Spleen (tissue), 11 donors: ENCODE measurements around the gene EFCAB13. TPM values are rescaled to one million over a fixed set of nuclear protein-coding genes. Genes with fewer than 3 reads are reported as not detected.
"Not testable (repeated sequence)": the region's sequence is repeated elsewhere in the genome, so short reads cannot be mapped to it uniquely, and the experiment has no call there.

Experiments used
- DNase-seq: peaks from one replicate; pipeline ENCODE4 v3.0.0-alpha.2; 2020
- H3K27ac ChIP-seq, 8 donors: fragments of 200-600 bp; sonication (generic) in 7 of 8; 1 replicate in 4 of 8; 2 replicates in 4 of 8; pipeline versions ENCODE4 v1.5.0 to v1.8.0; 2016 to 2021; ENCODE audit warnings: inconsistent platforms in 4 of 8, mild to moderate bottlenecking in 4 of 8, moderate library complexity in 1 of 8
- H3K27me3 ChIP-seq, 7 donors: fragments of 200-600 bp; sonication (generic) in 6 of 7; replicated peaks in 1 of 7; 1 replicate in 4 of 7; 2 replicates in 3 of 7; pipeline versions ENCODE4 v1.5.0 to v1.8.0; 2016 to 2021; ENCODE audit warnings: inconsistent platforms in 3 of 7, mild to moderate bottlenecking in 1 of 7
- H3K36me3 ChIP-seq, 6 donors: fragments of 200-600 bp; sonication (generic) in 5 of 6; 1 replicate in 4 of 6; 2 replicates in 2 of 6; pipeline versions ENCODE4 v1.5.0 to v1.8.0; 2016 to 2021; ENCODE audit warnings: inconsistent platforms in 2 of 6
- H3K4me1 ChIP-seq, 6 donors: fragments of 200-600 bp; sonication (generic) in 5 of 6; 1 replicate in 3 of 6; 2 replicates in 3 of 6; pipeline versions ENCODE4 v1.5.0 to v1.8.0; 2016 to 2021; ENCODE audit warnings: inconsistent platforms in 3 of 6
- H3K4me3 ChIP-seq, 8 donors: fragments of 200-600 bp; sonication (generic) in 7 of 8; 1 replicate in 4 of 8; 2 replicates in 4 of 8; pipeline versions ENCODE4 v1.5.0 to v1.8.0; 2016 to 2021; ENCODE audit warnings: inconsistent platforms in 4 of 8, mild to moderate bottlenecking in 4 of 8, moderate library complexity in 2 of 8
- H3K9me3 ChIP-seq, 8 donors: fragments of 200-600 bp; sonication (generic) in 7 of 8; 1 replicate in 4 of 8; 2 replicates in 4 of 8; pipeline versions ENCODE4 v1.5.0 to v1.8.0; 2016 to 2021; ENCODE audit warnings: inconsistent platforms in 4 of 8
- CTCF ChIP-seq, 11 experiments: fragments of 200-600 bp in 7 of 11; fragments of 450-650 bp in 4 of 11; sonication (generic) in 4 of 11; IDR thresholded peaks in 8 of 11; conservative IDR thresholded peaks in 3 of 11; 1 replicate in 7 of 11; 2 replicates in 4 of 11; pipeline versions ENCODE4 v1.4.0 to v1.8.0; 2016 to 2021; ENCODE audit warnings: antibody characterized with exemption in 11 of 11, inconsistent platforms in 4 of 11, mild to moderate bottlenecking in 1 of 11
- POLR2A ChIP-seq, 3 donors: fragments of 450-650 bp; IDR thresholded peaks; one replicate each; pipeline ENCODE4 v1.5.1; 2017; ENCODE audit warnings: antibody characterized with exemption in 3 of 3, mild to moderate bottlenecking in 1 of 3
- POLR2AphosphoS5 ChIP-seq, 3 donors: sonication (generic); formaldehyde crosslinking; IDR thresholded peaks; one replicate each; pipeline ENCODE4 v1.5.1; 2017; ENCODE audit warnings: antibody characterized with exemption in 3 of 3
- WGBS, 5 donors: extraction: QIAGEN DNeasy Blood & Tissue Kit in 3 of 5; methylation state at CpG; one replicate each; pipeline versions ENCODE4 v1.1.5 to v1.1.7; 2013 to 2018; 5-methylcytosine and 5-hydroxymethylcytosine counted together
- intact Hi-C: fragments of 100-400 bp; cut with DNase I; formaldehyde crosslinking; loops from one replicate; pipeline ENCODE4 v1.15.0; 2023; ENCODE audit warnings: low total_unique reads
- polyA plus RNA-seq, 3 donors: library from polyadenylated mRNA; stranded (reverse); fragments of 200-250 nt; gene quantifications; one replicate each; pipeline ENCODE4 v1.2.1, GENCODE V29; 2013
- total RNA-seq, 7 donors: library from RNA; depleted of rRNA in 3 of 7; stranded (reverse); fragments of >200 nt in 3 of 7; fragmentation: NEBNext Ultra II Directional in 4 of 7; extraction: Animal tissue kit (Norgen Biotek cat#: 25700) in 4 of 7; gene quantifications; one replicate each; pipeline versions ENCODE4 v1.1.0 to v1.2.1, GENCODE V29; 2016 to 2021
- donor health status: healthy with polysubstance abuse.
- donor health status: DM: no; HTN: no; CAD: no; lungs with moderate emphysema.
- donor health status: DM: no; HTN: no; CAD: no.
- donor health status: Bipolar disorder and iron deficiency.
- donor health status: healthy.
- donor health status: DM: no; HTN: no; CAD: no.
- donor health status: DM: yes; HTN: yes; CAD: no.

EFCAB13 gene
- total and polyA plus RNA-seq, 10 donors, result 1.4 to 18.6 (median 12.4) TPM

DNA sequence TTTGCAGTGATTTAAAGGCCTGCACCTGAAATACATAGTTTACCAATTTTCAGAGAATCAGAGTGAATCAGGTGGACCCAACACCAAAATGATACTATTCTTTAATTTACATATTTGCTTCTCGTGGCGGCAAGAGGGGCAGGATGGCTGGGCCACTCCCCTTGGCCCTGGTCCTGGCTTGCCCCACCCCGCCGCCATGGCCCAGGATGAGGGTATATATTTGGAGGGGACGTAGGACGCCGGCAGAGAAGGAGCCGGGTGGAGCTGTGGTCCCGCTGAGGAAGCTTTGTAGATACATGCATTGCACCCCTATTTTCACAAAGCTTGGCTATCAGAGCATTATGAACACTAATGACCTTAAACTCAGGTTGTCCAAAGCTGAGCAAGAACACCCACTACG is 43.5 kb downstream of the EFCAB13 start:
- DNase-seq, result no peak
- peaks cover 0 to 11% (median 8%) of the 10 kb centered on the region in 8 donors for H3K9me3 ChIP-seq
- H3K27me3 ChIP-seq, result no peaks in the 10 kb centered on the region
- no peak overlapping the region for H3K4me3 ChIP-seq
- intact Hi-C loops, result loop anchor here (10.0 kb wide), 1 partner anchor 248 kb away; no protein-coding TSS in a partner anchor
- H3K36me3 ChIP-seq, result peaks cover 0 to 32% (median 5%) of the 10 kb centered on the region in 6 donors
- H3K4me1 ChIP-seq, result no peaks in the 10 kb centered on the region
- no peak overlapping the region for H3K27ac ChIP-seq
- 86 to 96% (median 93%) methylated on average over 10 of the region's 10 CpGs for WGBS, 5 donors
- no peak for TF ChIP-seq POLR2A (IDR thresholded peaks at IDR 0.05)
- TF ChIP-seq POLR2AphosphoS5 (IDR thresholded peaks at IDR 0.05), result no peak
- no peak for TF ChIP-seq CTCF (IDR thresholded peaks at IDR 0.05 in 8 of 11, conservative IDR thresholded peaks at IDR 0.05 in 3 of 11)

GRCh38 chr17:47368262-47368661 is 44.5 kb downstream of the EFCAB13 start:
- Histone ChIP-seq H3K4me3 (no peak overlapping the region), H3K36me3 (peaks cover 0 to 30% (median 10%) of the 10 kb centered on the region in 6 donors), H3K27me3 (no peaks in the 10 kb centered on the region), H3K27ac (no peak overlapping the region), H3K4me1 (no peaks in the 10 kb centered on the region), H3K9me3 (peaks cover 0 to 21% (median 18%) of the 10 kb centered on the region in 8 donors)
- 88 to 91% (median 90%) methylated on average over 3 of the region's 3 CpGs for WGBS, 5 donors
- intact Hi-C loops, result loop anchor here (10.0 kb wide), 1 partner anchor 247 kb away; no protein-coding TSS in a partner anchor
- TF ChIP-seq CTCF (IDR thresholded peaks at IDR 0.05 in 8 of 11, conservative IDR thresholded peaks at IDR 0.05 in 3 of 11) (no peak), POLR2A (IDR thresholded peaks at IDR 0.05) (no peak), POLR2AphosphoS5 (IDR thresholded peaks at IDR 0.05) (no peak)
- no peak for DNase-seq

DNA sequence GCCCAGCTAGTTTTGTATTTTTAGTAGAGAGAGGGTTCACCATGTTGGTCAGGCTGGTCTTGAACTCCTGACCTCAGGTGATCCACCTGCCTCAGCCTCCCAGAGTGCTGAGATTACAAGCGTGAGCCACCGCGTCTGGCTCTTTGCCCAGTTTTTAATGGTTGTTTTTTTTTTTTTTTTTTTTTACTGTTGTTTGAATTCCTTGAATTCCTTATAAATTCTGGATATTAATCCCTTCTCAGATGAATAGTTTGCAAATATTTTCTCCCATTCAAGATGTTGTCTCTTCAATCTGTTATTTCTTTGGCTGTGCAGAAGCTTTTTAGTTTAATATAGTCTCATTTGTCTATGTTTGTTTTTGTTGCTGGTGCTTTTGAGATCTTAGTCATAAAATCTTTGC is 47.1 kb downstream of the EFCAB13 start:
- H3K27me3 ChIP-seq, H3K4me1 ChIP-seq, H3K4me3 ChIP-seq, H3K27ac ChIP-seq, intact Hi-C loops, DNase-seq: not testable (repeated sequence)
- Histone ChIP-seq H3K36me3 (peaks cover 0 to 41% (median 10%) of the 10 kb centered on the region in 6 donors), H3K9me3 (peaks cover 0 to 32% (median 27%) of the 10 kb centered on the region in 8 donors)
- 78 to 97% (median 93%) methylated on average over 3 of the region's 3 CpGs for WGBS, 5 donors

DNA sequence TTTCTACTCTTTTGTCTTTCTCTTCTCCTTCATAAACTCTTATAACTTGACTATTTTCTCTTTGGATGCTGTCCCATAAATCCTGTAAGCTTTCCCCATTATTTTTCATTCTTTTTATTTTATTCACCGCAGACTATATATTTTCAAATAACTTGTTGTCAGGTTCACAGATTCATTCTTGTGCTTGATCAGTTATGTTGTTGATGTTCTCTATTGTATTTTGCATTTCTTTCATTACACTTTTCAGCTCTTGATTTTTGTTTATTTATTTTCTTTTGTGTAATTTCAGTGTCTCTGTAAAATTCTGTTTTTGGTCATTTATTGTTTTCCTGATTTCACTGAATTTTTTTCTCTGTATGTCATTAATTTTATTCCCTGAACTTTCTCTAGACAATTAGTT is 49.2 kb downstream of the EFCAB13 start:
- Histone ChIP-seq H3K27ac (no peak overlapping the region), H3K9me3 (peaks cover 0 to 32% (median 27%) of the 10 kb centered on the region in 8 donors), H3K36me3 (peaks cover 0 to 25% (median 8%) of the 10 kb centered on the region in 6 donors), H3K4me3 (no peak overlapping the region), H3K27me3 (no peaks in the 10 kb centered on the region), H3K4me1 (no peaks in the 10 kb centered on the region)
- DNase-seq, result no peak
- intact Hi-C loops, result no loop called here
- TF ChIP-seq CTCF (IDR thresholded peaks at IDR 0.05 in 8 of 11, conservative IDR thresholded peaks at IDR 0.05 in 3 of 11) (no peak), POLR2A (IDR thresholded peaks at IDR 0.05) (no peak), POLR2AphosphoS5 (IDR thresholded peaks at IDR 0.05) (no peak)
- 93 to 100% (median 96%) methylated on average over 1 of the region's 1 CpG for WGBS, 5 donors

- WGBS, 5 donors, result 89 to 97% (median 93%) methylated on average over 1 of the region's 1 CpG
- peaks cover 0 to 27% (median 8%) of the 10 kb centered on the region in 6 donors for H3K36me3 ChIP-seq
- no peak for DNase-seq
- H3K27me3 ChIP-seq, result no peaks in the 10 kb centered on the region
- no peak overlapping the region for H3K27ac ChIP-seq
- H3K4me3 ChIP-seq, result no peak overlapping the region
- TF ChIP-seq CTCF (IDR thresholded peaks at IDR 0.05 in 8 of 11, conservative IDR thresholded peaks at IDR 0.05 in 3 of 11) (no peak), POLR2A (IDR thresholded peaks at IDR 0.05) (no peak), POLR2AphosphoS5 (IDR thresholded peaks at IDR 0.05) (no peak)
- H3K4me1 ChIP-seq, result no peaks in the 10 kb centered on the region
- intact Hi-C loops, result no loop called here
- H3K9me3 ChIP-seq, result peaks cover 0 to 32% (median 26%) of the 10 kb centered on the region in 8 donors
Measured at GRCh38 chr17:47376247-47376646, 52.5 kb downstream of the EFCAB13 start.
